GM23338 (cell line): Measurements from ENCODE around the gene LDLR. TPM values are rescaled to one million over a fixed set of nuclear protein-coding genes. Genes with fewer than 3 reads are reported as not detected.

Experiments
- ATAC-seq: fragments of 200-7000 bp; cut with Tn5 transposase; 3 replicates; pipeline ENCODE4 v1.9.1; 2020
- DNase-seq: peaks from one replicate; pipeline ENCODE4 v3.0.0-alpha.2; 2015; ENCODE audit warnings: low spot score
- H2AFZ ChIP-seq: fragments of 200-600 bp; sonication (generic); 2 replicates; pipeline ENCODE4 v1.8.0; 2016; ENCODE audit warnings: antibody characterized with exemption, mild to moderate bottlenecking, moderate library complexity
- H3F3A ChIP-seq: fragments of 200-600 bp; sonication (generic); replicated peaks from 2 replicates; pipeline ENCODE4 v1.8.0; 2017; ENCODE audit warnings: antibody characterized with exemption, mixed run types, low read depth
- H3K27ac ChIP-seq: fragments of 200-600 bp; sonication (generic); 2 replicates; pipeline ENCODE4 v1.6.1; 2016; ENCODE audit warnings: low read depth
- H3K27me3 ChIP-seq: fragments of 200-600 bp; sonication (generic); 2 replicates; pipeline ENCODE4 v1.8.0; 2016; ENCODE audit warnings: mild to moderate bottlenecking, mixed run types, moderate library complexity; ENCODE audit not compliant: insufficient read depth
- H3K36me3 ChIP-seq: fragments of 200-600 bp; sonication (generic); 2 replicates; pipeline ENCODE4 v1.8.0; 2016; ENCODE audit warnings: mild to moderate bottlenecking; ENCODE audit not compliant: insufficient read depth
- H3K4me1 ChIP-seq: fragments of 200-600 bp; sonication (generic); 2 replicates; pipeline ENCODE4 v1.8.0; 2016; ENCODE audit warnings: mild to moderate bottlenecking, moderate library complexity; ENCODE audit not compliant: insufficient read depth
- H3K4me2 ChIP-seq: fragments of 200-600 bp; sonication (generic); 2 replicates; pipeline ENCODE4 v1.7.1; 2017; ENCODE audit warnings: mixed run types
- H3K4me3 ChIP-seq: fragments of 200-600 bp; sonication (generic); 2 replicates; pipeline ENCODE4 v1.6.1; 2016; ENCODE audit warnings: mixed run types
- H3K79me2 ChIP-seq: fragments of 200-600 bp; sonication (generic); replicated peaks from 2 replicates; pipeline ENCODE4 v1.8.0; 2017; ENCODE audit warnings: mild to moderate bottlenecking; ENCODE audit not compliant: insufficient read depth
- H3K9me2 ChIP-seq: fragments of 200-600 bp; sonication (generic); 2 replicates; pipeline ENCODE4 v1.8.0; 2017; ENCODE audit not compliant: insufficient read depth
- H4K20me1 ChIP-seq: fragments of 200-600 bp; sonication (generic); replicated peaks from 2 replicates; pipeline ENCODE4 v1.8.0; 2017; ENCODE audit warnings: mild to moderate bottlenecking; ENCODE audit not compliant: insufficient read depth
- H3K27ac Mint-ChIP-seq: 2 replicates; pipeline ENCODE4 v1.8.0; 2020; ENCODE audit warnings: inconsistent platforms, mild to moderate bottlenecking, moderate library complexity, mixed read lengths
- H3K27me3 Mint-ChIP-seq: 3 replicates; pipeline ENCODE4 v1.8.0; 2022; ENCODE audit warnings: low read depth, mild to moderate bottlenecking, moderate library complexity, mixed read lengths, inconsistent platforms; ENCODE audit not compliant: insufficient read depth, poor library complexity
- H3K36me3 Mint-ChIP-seq: 3 replicates; pipeline ENCODE4 v1.8.0; 2021; ENCODE audit warnings: low read depth, mild to moderate bottlenecking, inconsistent platforms, moderate library complexity, mixed read lengths
- H3K4me1 Mint-ChIP-seq: 3 replicates; pipeline ENCODE4 v1.8.0; 2020; ENCODE audit warnings: mild to moderate bottlenecking, inconsistent platforms, mixed read lengths
- H3K4me3 Mint-ChIP-seq: 3 replicates; pipeline ENCODE4 v1.8.0; 2021; ENCODE audit warnings: moderate library complexity, mild to moderate bottlenecking, inconsistent platforms, mixed read lengths
- H3K9me3 Mint-ChIP-seq: 3 replicates; pipeline ENCODE4 v1.8.0; 2020; ENCODE audit warnings: moderate library complexity, mild to moderate bottlenecking, inconsistent platforms, mixed read lengths
- EZH2phosphoT487 ChIP-seq: fragments of 200-600 bp; sonication (generic); IDR thresholded peaks from one replicate; pipeline ENCODE4 v1.8.1; 2018; ENCODE audit warnings: antibody characterized with exemption; ENCODE audit not compliant: unreplicated experiment
- NANOG ChIP-seq: IDR thresholded peaks from 2 replicates; pipeline ENCODE4 v1.6.1; 2016; ENCODE audit warnings: antibody characterized with exemption, borderline replicate concordance
- STAT1 ChIP-seq: IDR thresholded peaks from one replicate; pipeline ENCODE4 v1.6.1; 2016; ENCODE audit warnings: antibody characterized with exemption; ENCODE audit not compliant: unreplicated experiment
- ZNF114 ChIP-seq: fragments of 250-450 bp; sonication (Bioruptor Pico); IDR thresholded peaks from 2 replicates; pipeline ENCODE4 v1.5.0; 2020; ENCODE audit warnings: mild to moderate bottlenecking, moderate library complexity
- ZNF331 ChIP-seq: fragments of 250-450 bp; sonication (Bioruptor Pico); IDR thresholded peaks from 2 replicates; pipeline ENCODE4 v1.5.0; 2020; ENCODE audit warnings: low read depth, mild to moderate bottlenecking, moderate library complexity
- polyA plus RNA-seq: library from polyadenylated mRNA; unstranded; fragments of >200 nt; fragmentation: Nextera tagmentation; extraction: Ambion mirVana; gene quantifications from 2 replicates; pipeline ENCODE4 v1.2.1, GENCODE V29; 2016
- total RNA-seq: library from RNA; depleted of rRNA; stranded (reverse); fragments of >200 nt; shearing (Covaris generic); gene quantifications from 2 replicates; pipeline ENCODE4 v1.2.3, GENCODE V29; 2014
- TF ChIP-seq, protein P1 (sequence below): fragments of 250-450 bp; sonication (Bioruptor Pico); IDR thresholded peaks from 2 replicates; pipeline ENCODE4 v1.5.0; 2020; ENCODE audit warnings: mild to moderate bottlenecking, moderate library complexity

LDLR gene
- total and polyA plus RNA-seq, 2 experiments from 2014 or later = 57.6 to 180 TPM

DNA sequence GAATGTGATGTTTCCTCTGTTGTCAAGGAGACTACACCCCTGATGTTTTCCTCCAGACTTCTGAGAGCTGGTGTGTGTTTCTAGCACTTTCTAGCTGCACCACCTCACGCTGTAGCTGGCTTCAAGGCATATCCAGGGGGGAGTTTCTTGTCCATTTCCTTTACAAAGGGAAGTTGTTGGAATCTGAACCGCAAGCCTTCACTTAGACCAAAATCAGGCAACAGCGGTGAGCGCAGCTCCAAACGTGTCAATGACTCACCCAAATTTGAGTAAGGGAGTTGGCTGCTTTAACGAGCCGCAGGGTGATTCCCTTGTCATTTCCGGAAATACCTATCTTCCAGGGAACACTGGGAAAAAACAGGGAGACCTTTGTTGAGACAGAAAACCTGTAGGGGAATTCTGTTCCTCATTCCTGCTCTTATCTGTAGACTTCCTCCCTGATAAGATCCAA is 2.5 kb downstream of the LDLR start:
- peaks cover 48% of the 10 kb centered on the region for H3K4me1 ChIP-seq
- peak overlapping the region; percentile 98 for H3K27ac ChIP-seq
- DNase-seq (peak; percentile 56), ATAC-seq (no peak)
- H3K9me3 Mint-ChIP-seq = no peaks in the 10 kb centered on the region; the same call in 2 of the 3 replicates
- H4K20me1 ChIP-seq = peaks cover 62% of the 10 kb centered on the region
- TF ChIP-seq STAT1 = no peak
- no peak for TF ChIP-seq ZNF114
- TF ChIP-seq EZH2phosphoT487 = no peak
- no peak for TF ChIP-seq NANOG
- H3K36me3 Mint-ChIP-seq = peaks cover 62% of the 10 kb centered on the region
- H2AFZ ChIP-seq = no peak overlapping the region
- peak overlapping the region; percentile 92 for H3K4me3 Mint-ChIP-seq
- H3K27ac Mint-ChIP-seq = peak overlapping the region; percentile 96
- H3K79me2 ChIP-seq = peaks cover 72% of the 10 kb centered on the region
- H3K4me1 Mint-ChIP-seq = peaks cover 39% of the 10 kb centered on the region
- H3K27me3 ChIP-seq = no peaks in the 10 kb centered on the region
- no peaks in the 10 kb centered on the region for H3K9me2 ChIP-seq
- H3K36me3 ChIP-seq = peaks cover 48% of the 10 kb centered on the region
- peak overlapping the region; percentile 93 for H3K4me2 ChIP-seq
- H3K27me3 Mint-ChIP-seq = peaks cover 13% of the 10 kb centered on the region
- peak overlapping the region; percentile 99 for H3K4me3 ChIP-seq
- H3F3A ChIP-seq = peaks cover 42% of the 10 kb centered on the region

DNA sequence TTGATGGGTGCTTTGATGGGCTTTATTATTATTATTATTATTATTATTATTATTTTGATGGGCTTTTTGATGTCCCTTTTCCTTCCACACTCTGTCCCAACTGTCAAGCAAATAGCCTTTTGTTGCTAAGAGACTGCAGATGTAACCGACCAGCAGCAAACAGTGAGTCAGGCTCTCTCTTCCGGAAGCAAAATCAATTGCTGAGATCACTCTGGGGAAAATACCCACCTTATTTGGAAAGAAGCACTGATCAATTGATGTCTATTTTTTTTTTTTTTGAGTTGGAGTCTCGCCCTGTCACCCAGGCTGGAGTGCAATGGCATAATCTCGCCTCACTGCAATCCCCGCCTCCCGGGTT is 2.9 kb downstream of the LDLR start:
- Mint-ChIP-seq H3K36me3 (peaks cover 65% of the 10 kb centered on the region), H3K27ac (no peak overlapping the region), H3K4me1 (peaks cover 39% of the 10 kb centered on the region), H3K9me3 (no peaks in the 10 kb centered on the region; the same call in 2 of the 3 replicates), H3K27me3 (peaks cover 13% of the 10 kb centered on the region), H3K4me3 (peak overlapping the region; percentile 92)
- DNase-seq = no peak
- Histone ChIP-seq H3K4me2 (peak overlapping the region; percentile 93), H3K27ac (peak overlapping the region; percentile 98; the same call in 1 of the 2 replicates), H4K20me1 (peaks cover 67% of the 10 kb centered on the region), H3K9me2 (no peaks in the 10 kb centered on the region), H3F3A (peaks cover 43% of the 10 kb centered on the region), H2AFZ (no peak overlapping the region), H3K27me3 (no peaks in the 10 kb centered on the region), H3K36me3 (peaks cover 52% of the 10 kb centered on the region), H3K4me3 (peak overlapping the region; percentile 99), H3K4me1 (peaks cover 48% of the 10 kb centered on the region), H3K79me2 (peaks cover 76% of the 10 kb centered on the region)
- no peak for TF ChIP-seq ZNF331
- TF ChIP-seq, protein P1, sequence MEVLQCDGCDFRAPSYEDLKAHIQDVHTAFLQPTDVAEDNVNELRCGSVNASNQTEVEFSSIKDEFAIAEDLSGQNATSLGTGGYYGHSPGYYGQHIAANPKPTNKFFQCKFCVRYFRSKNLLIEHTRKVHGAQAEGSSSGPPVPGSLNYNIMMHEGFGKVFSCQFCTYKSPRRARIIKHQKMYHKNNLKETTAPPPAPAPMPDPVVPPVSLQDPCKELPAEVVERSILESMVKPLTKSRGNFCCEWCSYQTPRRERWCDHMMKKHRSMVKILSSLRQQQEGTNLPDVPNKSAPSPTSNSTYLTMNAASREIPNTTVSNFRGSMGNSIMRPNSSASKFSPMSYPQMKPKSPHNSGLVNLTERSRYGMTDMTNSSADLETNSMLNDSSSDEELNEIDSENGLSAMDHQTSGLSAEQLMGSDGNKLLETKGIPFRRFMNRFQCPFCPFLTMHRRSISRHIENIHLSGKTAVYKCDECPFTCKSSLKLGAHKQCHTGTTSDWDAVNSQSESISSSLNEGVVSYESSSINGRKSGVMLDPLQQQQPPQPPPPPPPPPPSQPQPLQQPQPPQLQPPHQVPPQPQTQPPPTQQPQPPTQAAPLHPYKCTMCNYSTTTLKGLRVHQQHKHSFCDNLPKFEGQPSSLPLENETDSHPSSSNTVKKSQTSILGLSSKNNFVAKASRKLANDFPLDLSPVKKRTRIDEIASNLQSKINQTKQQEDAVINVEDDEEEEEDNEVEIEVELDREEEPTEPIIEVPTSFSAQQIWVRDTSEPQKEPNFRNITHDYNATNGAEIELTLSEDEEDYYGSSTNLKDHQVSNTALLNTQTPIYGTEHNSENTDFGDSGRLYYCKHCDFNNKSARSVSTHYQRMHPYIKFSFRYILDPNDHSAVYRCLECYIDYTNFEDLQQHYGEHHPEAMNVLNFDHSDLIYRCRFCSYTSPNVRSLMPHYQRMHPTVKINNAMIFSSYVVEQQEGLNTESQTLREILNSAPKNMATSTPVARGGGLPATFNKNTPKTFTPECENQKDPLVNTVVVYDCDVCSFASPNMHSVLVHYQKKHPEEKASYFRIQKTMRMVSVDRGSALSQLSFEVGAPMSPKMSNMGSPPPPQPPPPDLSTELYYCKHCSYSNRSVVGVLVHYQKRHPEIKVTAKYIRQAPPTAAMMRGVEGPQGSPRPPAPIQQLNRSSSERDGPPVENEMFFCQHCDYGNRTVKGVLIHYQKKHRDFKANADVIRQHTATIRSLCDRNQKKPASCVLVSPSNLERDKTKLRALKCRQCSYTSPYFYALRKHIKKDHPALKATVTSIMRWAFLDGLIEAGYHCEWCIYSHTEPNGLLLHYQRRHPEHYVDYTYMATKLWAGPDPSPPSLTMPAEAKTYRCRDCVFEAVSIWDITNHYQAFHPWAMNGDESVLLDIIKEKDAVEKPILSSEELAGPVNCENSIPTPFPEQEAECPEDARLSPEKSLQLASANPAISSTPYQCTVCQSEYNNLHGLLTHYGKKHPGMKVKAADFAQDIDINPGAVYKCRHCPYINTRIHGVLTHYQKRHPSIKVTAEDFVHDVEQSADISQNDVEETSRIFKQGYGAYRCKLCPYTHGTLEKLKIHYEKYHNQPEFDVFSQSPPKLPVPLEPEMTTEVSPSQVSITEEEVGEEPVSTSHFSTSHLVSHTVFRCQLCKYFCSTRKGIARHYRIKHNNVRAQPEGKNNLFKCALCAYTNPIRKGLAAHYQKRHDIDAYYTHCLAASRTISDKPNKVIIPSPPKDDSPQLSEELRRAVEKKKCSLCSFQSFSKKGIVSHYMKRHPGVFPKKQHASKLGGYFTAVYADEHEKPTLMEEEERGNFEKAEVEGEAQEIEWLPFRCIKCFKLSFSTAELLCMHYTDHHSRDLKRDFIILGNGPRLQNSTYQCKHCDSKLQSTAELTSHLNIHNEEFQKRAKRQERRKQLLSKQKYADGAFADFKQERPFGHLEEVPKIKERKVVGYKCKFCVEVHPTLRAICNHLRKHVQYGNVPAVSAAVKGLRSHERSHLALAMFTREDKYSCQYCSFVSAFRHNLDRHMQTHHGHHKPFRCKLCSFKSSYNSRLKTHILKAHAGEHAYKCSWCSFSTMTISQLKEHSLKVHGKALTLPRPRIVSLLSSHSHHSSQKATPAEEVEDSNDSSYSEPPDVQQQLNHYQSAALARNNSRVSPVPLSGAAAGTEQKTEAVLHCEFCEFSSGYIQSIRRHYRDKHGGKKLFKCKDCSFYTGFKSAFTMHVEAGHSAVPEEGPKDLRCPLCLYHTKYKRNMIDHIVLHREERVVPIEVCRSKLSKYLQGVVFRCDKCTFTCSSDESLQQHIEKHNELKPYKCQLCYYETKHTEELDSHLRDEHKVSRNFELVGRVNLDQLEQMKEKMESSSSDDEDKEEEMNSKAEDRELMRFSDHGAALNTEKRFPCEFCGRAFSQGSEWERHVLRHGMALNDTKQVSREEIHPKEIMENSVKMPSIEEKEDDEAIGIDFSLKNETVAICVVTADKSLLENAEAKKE (CRISPR knock-in tag) = no peak
- ATAC-seq = no peak
